Measurements from ENCODE around the gene TBC1D17.

- TF ChIP-seq ATF3 (IDR thresholded peaks at IDR 0.05) (no peak), YY1 (IDR thresholded peaks at IDR 0.05) (no peak), RXRA (IDR thresholded peaks at IDR 0.05) (no peak), REST (IDR thresholded peaks at IDR 0.05) (no peak), FOXA1 (IDR thresholded peaks at IDR 0.05) (no peak)
- TF ChIP-seq, protein P1, sequence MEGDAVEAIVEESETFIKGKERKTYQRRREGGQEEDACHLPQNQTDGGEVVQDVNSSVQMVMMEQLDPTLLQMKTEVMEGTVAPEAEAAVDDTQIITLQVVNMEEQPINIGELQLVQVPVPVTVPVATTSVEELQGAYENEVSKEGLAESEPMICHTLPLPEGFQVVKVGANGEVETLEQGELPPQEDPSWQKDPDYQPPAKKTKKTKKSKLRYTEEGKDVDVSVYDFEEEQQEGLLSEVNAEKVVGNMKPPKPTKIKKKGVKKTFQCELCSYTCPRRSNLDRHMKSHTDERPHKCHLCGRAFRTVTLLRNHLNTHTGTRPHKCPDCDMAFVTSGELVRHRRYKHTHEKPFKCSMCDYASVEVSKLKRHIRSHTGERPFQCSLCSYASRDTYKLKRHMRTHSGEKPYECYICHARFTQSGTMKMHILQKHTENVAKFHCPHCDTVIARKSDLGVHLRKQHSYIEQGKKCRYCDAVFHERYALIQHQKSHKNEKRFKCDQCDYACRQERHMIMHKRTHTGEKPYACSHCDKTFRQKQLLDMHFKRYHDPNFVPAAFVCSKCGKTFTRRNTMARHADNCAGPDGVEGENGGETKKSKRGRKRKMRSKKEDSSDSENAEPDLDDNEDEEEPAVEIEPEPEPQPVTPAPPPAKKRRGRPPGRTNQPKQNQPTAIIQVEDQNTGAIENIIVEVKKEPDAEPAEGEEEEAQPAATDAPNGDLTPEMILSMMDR (IDR thresholded peaks at IDR 0.05; ENCODE audit: low read depth, low read length, missing input control) = no peak
These were observed 40.6 kb downstream of the TBC1D17 start for GRCh38 chr19:49918089-49918488.
